Forelimb muscle (tissue), 1 donor: ENCODE measurements around the gene EDAR. TPM values are rescaled to one million over a fixed set of nuclear protein-coding genes. Genes with fewer than 3 reads are reported as not detected.

ENCODE experiments used
- DNase-seq: peaks from one replicate; pipeline ENCODE4 v3.0.0-alpha.2; 2013; ENCODE audit warnings: low read depth
- polyA plus RNA-seq: library from polyadenylated mRNA; unstranded; fragments of 120-200 nt; gene quantifications from one replicate; pipeline ENCODE4 v1.2.1, GENCODE V29; 2013; ENCODE audit not compliant: insufficient read length

Gene EDAR
- polyA plus RNA-seq, 1 donor: 0.08 TPM

GRCh38 chr2:108854484-108854883 lies 134.5 kb downstream of the EDAR start:
- DNase-seq: no peak

- no peak for DNase-seq
These were observed 135.6 kb downstream of the EDAR start for GRCh38 chr2:108853421-108853820.

GRCh38 chr2:108852375-108852774 lies 136.6 kb downstream of the EDAR start:
- DNase-seq: no peak

GRCh38 chr2:108847000-108847399 lies 142.0 kb downstream of the EDAR start:
- DNase-seq: no peak

GRCh38 chr2:108845923-108846322 lies 143.1 kb downstream of the EDAR start:
- DNase-seq: no peak

Other genes with a start within 250 kb of the EDAR start
- gene CCDC138, start 202.4 kb downstream of the EDAR start, polyA plus RNA-seq: 3.7 TPM
- 3.9 TPM for gene SH3RF3, start 140.0 kb upstream of the EDAR start, polyA plus RNA-seq